ENCODE data around the gene KCTD4. TPM values are rescaled to one million over a fixed set of nuclear protein-coding genes. Genes with fewer than 3 reads are reported as not detected.

KCTD4 gene
- total RNA-seq (2022; extraction: Qiagen RNA extraction; ENCODE audit: low read depth) = not detected in 5 replicates

DNA sequence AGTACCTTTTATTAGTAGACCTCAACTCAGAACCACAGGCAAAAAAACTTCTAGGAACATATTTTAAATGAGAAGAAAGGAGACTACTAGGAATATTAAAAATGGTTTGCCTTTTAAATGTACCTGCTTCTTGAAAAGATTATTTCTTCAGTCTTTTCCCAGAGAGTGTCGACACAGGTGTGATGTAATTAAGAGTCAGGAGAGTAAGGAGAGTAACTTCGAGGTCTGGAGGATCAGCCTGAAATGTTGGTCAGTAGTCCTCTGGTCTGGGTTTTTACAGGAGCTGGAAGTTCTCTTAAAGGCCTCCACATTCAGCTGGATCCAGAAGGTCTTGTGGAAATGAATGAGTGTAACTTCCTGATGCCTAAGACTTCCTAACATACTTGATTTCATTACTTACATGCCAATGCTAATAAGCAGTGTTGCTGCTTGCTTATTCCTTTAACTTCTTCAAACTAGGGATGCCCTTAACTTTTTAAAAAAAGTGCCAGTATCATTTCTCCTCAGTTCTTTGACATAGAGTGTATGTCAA lies at the start of gene KCTD4:
Gene KCTD4, minus strand, starts transcription at position 345 of the 532 bp plus-strand sequence. CDS start 6,478 bp downstream, outside the sequence.

Other genes starting within 250 kb of the KCTD4 start
- gene NUFIP1, start 211.6 kb downstream of the KCTD4 start, total RNA-seq (2022; extraction: Qiagen RNA extraction; ENCODE audit: low read depth) = 6.0 to 7.2 TPM (median 6.3 TPM) in 5 replicates
- gene GPALPP1, start 211.5 kb downstream of the KCTD4 start, total RNA-seq (2022; extraction: Qiagen RNA extraction; ENCODE audit: low read depth) = 7.3 to 14.5 TPM (median 10.4 TPM) in 5 replicates
- gene GTF2F2, start 80.5 kb downstream of the KCTD4 start, total RNA-seq (2022; extraction: Qiagen RNA extraction; ENCODE audit: low read depth) = 19.2 to 22.4 TPM (median 20.9 TPM) in 5 replicates
- gene TPT1, start 140.1 kb upstream of the KCTD4 start, total RNA-seq (2022; extraction: Qiagen RNA extraction; ENCODE audit: low read depth) = 1,882 to 2,484 TPM (median 2,180 TPM) in 5 replicates
- 7.5 to 9.3 TPM (median 8.3 TPM) in 5 replicates for gene SLC25A30, start 217.3 kb upstream of the KCTD4 start, total RNA-seq (2022; extraction: Qiagen RNA extraction; ENCODE audit: low read depth)

Measured in A549 treated with GW870086 at 1 μM for 4 hours (cell line).